Activated CD8-positive, alpha-beta T cell treated with anti-CD3 and anti-CD28 coated beads for 36 hours (primary cell): ENCODE measurements around the gene NACAD. TPM values are rescaled to one million over a fixed set of nuclear protein-coding genes. Genes with fewer than 3 reads are reported as not detected.

Experiments used
- ATAC-seq: fragments of 200-7000 bp; cut with Tn5 transposase; one replicate; pipeline ENCODE4 v1.10.0; 2021; ENCODE audit warnings: mild to moderate bottlenecking, moderate library complexity
- CTCF ChIA-PET: fragments of 350-600 bp; sonication (Branson Sonifier 250); formaldehyde crosslinking; loops from one replicate; lab custom pipeline; 2021; ENCODE audit warnings: antibody characterized with exemption; lab: Charles Lee
- POLR2A ChIA-PET: fragments of 350-600 bp; sonication (Branson Sonifier 250); formaldehyde crosslinking; loops from one replicate; lab custom pipeline; 2021; ENCODE audit warnings: antibody characterized with exemption; lab: Charles Lee
- DNase-seq: peaks from one replicate; pipeline ENCODE4 v3.0.0-alpha.2; 2020
- H3K27ac Mint-ChIP-seq: one replicate; pipeline ENCODE4 v1.8.0; 2021; ENCODE audit warnings: mild to moderate bottlenecking, mixed read lengths
- H3K27me3 Mint-ChIP-seq: one replicate; pipeline ENCODE4 v1.8.0; 2021; ENCODE audit warnings: mixed read lengths
- H3K36me3 Mint-ChIP-seq: one replicate; pipeline ENCODE4 v1.8.0; 2021; ENCODE audit warnings: low read depth, mixed read lengths
- H3K4me1 Mint-ChIP-seq: one replicate; pipeline ENCODE4 v1.8.0; 2021; ENCODE audit warnings: low read depth, mixed read lengths
- H3K4me3 Mint-ChIP-seq: one replicate; pipeline ENCODE4 v1.8.0; 2021; ENCODE audit warnings: mild to moderate bottlenecking, moderate library complexity, mixed read lengths
- H3K9me3 Mint-ChIP-seq: one replicate; pipeline ENCODE4 v1.8.0; 2021; ENCODE audit warnings: mixed read lengths
- intact Hi-C: fragments of 100-400 bp; cut with micrococcal nuclease; formaldehyde crosslinking; loops from one replicate; pipeline ENCODE4 v1.10.0; 2022
- total RNA-seq, 2 experiments: library from RNA; stranded (reverse); gene quantifications; one replicate each; pipeline ENCODE4 v1.2.3, GENCODE V29; 2021
- TF ChIP-seq, protein P1 (sequence below): fragments of 200-600 bp; IDR thresholded peaks from one replicate; pipeline ENCODE4 v1.8.0; 2022; ENCODE audit warnings: antibody characterized with exemption, mild to moderate bottlenecking

NACAD gene
- total RNA-seq, 2 experiments from 2014 or later = 0.31 to 0.50 TPM

DNA sequence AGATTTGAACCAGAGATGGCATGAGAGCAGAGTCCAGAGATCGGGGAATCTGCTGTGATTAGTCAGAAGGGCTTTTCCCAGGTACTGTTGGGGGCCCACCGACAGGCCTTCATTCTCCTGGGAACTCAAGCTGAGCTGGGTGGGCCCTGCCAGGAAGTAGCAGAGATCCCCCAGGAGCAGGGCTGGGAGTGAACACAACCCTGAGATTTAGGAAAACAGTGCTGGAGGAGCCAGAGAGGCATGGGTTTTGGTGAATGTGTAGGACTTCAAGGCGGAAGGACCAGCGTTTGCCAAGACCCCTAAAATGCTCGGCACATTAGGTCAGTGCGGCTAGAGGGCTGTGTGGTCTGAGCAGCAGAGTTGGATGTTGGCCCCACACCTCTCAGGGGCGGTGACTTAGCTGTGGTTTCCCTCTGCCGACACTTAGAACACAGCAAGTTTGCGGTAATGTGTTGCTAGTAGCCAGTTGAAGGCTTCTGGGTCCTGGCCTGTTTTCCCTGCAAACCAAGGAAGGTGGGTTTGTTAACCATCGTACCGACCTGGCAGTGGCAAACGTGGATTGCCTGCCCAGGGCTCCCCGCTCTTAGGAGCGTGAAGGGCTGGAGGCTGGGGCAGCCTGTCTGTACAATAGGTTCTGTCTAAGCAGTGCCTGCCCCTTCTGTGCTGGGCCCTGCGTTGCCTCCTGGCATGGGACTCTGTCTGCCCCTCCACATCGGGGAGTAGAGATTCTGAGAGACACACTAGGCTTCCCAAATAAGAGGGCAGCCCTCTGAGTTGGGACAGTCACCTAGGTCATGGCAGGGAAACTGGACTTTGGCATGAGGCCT lies 14.0 kb downstream of the NACAD start:
- POLR2A ChIA-PET = no interaction called here
- H3K27ac Mint-ChIP-seq = peak overlapping the region; percentile 46
- TF ChIP-seq, protein P1, sequence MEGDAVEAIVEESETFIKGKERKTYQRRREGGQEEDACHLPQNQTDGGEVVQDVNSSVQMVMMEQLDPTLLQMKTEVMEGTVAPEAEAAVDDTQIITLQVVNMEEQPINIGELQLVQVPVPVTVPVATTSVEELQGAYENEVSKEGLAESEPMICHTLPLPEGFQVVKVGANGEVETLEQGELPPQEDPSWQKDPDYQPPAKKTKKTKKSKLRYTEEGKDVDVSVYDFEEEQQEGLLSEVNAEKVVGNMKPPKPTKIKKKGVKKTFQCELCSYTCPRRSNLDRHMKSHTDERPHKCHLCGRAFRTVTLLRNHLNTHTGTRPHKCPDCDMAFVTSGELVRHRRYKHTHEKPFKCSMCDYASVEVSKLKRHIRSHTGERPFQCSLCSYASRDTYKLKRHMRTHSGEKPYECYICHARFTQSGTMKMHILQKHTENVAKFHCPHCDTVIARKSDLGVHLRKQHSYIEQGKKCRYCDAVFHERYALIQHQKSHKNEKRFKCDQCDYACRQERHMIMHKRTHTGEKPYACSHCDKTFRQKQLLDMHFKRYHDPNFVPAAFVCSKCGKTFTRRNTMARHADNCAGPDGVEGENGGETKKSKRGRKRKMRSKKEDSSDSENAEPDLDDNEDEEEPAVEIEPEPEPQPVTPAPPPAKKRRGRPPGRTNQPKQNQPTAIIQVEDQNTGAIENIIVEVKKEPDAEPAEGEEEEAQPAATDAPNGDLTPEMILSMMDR = no peak
- CTCF ChIA-PET = no interaction called here
- ATAC-seq (no peak), DNase-seq (no peak)
- no peak overlapping the region for H3K4me3 Mint-ChIP-seq
- H3K9me3 Mint-ChIP-seq = no peaks in the 10 kb centered on the region
- no peaks in the 10 kb centered on the region for H3K27me3 Mint-ChIP-seq
- intact Hi-C loops = no loop called here
- peaks cover 24% of the 10 kb centered on the region for H3K36me3 Mint-ChIP-seq
- peaks cover 2% of the 10 kb centered on the region for H3K4me1 Mint-ChIP-seq

DNA sequence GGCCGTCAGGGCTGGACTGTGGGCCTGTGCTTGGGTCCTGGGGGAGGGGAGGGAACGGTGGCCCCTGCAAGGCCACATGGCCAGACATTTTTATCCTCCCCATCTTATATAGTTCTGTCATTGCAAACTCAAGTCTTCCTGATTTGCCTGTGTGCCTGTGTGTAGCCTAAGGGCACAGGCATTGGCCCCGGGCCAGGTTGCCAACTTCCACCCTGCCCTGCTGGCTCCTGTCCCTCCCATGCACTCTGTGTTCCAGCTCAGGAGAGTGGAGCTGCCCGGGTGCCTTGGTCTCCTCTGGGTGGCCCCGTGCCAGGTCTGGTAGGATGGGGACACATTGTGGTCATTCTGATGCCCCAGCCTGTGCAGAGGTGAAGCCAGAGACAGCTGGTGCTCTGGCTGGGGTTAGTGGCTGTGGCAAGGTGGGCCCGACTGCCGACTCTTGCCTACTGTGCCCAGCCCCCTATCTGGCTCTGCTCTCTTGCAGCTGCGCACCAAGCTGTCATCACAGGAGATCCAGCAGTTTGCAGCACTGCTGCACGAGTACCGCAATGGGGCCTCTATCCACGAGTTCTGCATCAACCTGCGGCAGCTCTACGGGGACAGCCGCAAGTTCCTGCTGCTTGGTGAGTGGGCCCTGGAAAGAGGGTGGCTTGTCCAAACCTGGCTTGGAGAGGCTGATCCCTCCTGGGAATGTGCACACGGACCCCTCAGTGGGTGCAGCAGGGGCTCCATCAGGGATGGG lies 14.8 kb downstream of the NACAD start:
- peaks cover 24% of the 10 kb centered on the region for H3K36me3 Mint-ChIP-seq
- intact Hi-C loops = no loop called here
- TF ChIP-seq, protein P1 = no peak
- no peak for DNase-seq
- peak overlapping the region; percentile 42 for H3K27ac Mint-ChIP-seq
- ATAC-seq = no peak
- CTCF ChIA-PET = no interaction called here
- no peaks in the 10 kb centered on the region for H3K9me3 Mint-ChIP-seq
- H3K4me1 Mint-ChIP-seq = peaks cover 2% of the 10 kb centered on the region
- no peaks in the 10 kb centered on the region for H3K27me3 Mint-ChIP-seq
- H3K4me3 Mint-ChIP-seq = no peak overlapping the region
- POLR2A ChIA-PET = no interaction called here

DNA sequence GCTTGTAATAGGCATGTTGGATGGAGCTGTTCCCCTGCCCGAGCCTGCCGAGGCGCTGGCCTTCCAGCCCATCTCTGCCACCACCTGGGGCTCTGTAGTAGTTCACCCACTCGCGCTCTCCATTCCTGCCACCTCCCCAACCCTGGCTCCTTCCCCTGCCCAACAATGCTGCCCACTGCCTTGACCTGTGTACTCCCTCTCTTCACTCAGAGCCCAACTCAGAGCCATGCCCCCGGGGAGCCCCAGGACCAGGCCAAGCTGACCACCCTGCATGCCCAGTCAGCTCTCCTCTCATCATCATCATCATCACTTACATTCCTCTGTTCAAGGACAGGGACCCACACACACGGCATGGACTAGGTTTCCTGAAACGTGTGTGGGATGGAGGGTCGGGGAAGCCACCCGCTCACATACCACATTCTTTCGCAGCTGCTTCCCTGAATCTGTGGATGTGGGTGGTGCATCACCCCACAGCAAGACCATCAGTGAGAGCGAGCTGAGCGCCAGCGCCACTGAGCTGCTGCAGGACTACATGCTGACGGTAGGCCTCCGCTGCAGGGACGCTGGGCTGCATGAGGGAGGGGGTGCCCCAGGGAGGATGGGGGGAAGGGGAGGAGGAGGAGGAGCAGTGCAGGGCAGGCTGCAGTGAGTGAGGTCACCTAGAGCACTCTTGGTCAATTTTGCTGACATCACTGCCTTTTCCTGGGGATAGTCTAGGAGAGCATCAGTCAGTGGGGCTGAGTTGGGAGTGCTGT lies 15.6 kb downstream of the NACAD start:
- Mint-ChIP-seq H3K27ac (peak overlapping the region; percentile 28), H3K9me3 (no peaks in the 10 kb centered on the region), H3K27me3 (no peaks in the 10 kb centered on the region), H3K4me1 (peaks cover 5% of the 10 kb centered on the region), H3K4me3 (no peak overlapping the region), H3K36me3 (peaks cover 30% of the 10 kb centered on the region)
- ATAC-seq = no peak
- ChIA-PET CTCF (interaction anchor here (0.6 to 1.2 kb wide), 2 partner anchors 14 to 100 kb away, joined by 3 to 4 read pairs; no protein-coding TSS in a partner anchor), POLR2A (interaction anchor here (1.1 to 1.6 kb wide), 2 partner anchors 10 to 90 kb away, joined by 3 to 4 read pairs; no protein-coding TSS in a partner anchor)
- intact Hi-C loops = no loop called here
- TF ChIP-seq, protein P1 = no peak
- DNase-seq = no peak

DNA sequence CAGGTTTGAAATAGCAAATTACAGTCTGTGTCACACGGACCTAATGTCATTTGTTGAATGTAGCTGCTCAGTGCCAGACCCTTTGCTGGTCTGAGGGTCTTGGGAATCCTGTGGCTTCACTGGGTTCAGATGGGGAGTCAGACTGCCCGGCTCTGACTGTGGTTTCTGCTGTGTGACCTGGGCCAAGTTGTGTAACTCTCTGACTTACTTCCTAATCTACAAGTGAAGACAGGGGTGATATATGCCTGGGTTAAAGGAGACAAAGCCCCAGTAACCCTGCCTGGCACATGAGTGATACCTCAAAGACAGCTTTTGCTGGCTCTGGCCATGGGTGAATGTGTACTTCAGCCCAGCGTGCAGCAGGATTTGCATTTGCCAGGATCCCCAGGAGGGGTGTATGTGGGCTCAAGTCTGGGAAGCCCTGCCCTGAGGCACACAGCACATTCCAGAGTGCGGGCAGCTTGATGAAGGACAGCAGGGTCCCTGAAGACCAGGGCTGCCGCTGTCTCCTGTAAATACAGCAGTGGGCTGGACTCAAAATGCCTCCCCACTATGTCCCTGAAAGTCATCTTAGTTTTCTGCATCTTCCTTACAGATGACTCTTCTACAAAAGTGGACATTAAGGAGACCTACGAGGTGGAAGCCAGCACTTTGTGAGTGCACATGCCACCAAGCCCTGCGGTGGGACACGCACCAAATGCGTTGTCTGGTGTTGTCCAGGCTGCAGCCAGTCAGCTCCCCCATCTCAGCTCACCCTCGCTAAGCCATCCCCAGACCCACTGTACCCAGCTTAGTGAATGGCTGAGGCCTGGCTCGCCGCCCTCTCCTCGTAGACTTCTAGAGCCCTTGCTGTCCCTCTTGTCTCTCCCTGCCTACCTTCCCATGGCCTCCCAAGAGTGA lies 16.4 kb downstream of the NACAD start:
- ChIA-PET POLR2A (interaction anchor here (1.0 to 1.6 kb wide), 4 partner anchors 9 to 110 kb away, joined by 3 to 4 read pairs (median 3); no protein-coding TSS in a partner anchor), CTCF (interaction anchor here (0.6 to 1.2 kb wide), 2 partner anchors 15 to 99 kb away, joined by 3 to 4 read pairs; no protein-coding TSS in a partner anchor)
- intact Hi-C loops = no loop called here
- Mint-ChIP-seq H3K9me3 (no peaks in the 10 kb centered on the region), H3K4me1 (peaks cover 5% of the 10 kb centered on the region), H3K27ac (peak overlapping the region; percentile 35), H3K4me3 (no peak overlapping the region), H3K36me3 (peaks cover 37% of the 10 kb centered on the region), H3K27me3 (no peaks in the 10 kb centered on the region)
- TF ChIP-seq, protein P1 = no peak
- DNase-seq (no peak), ATAC-seq (no peak)
